Activated naive CD8-positive, alpha-beta T cell treated with anti-CD3 and anti-CD28 coated beads for 36 hours (primary cell): ENCODE data around the gene FAM47C. TPM values are rescaled to one million over a fixed set of nuclear protein-coding genes. Genes with fewer than 3 reads are reported as not detected.
"Not testable (repeated sequence)": the region's sequence is repeated elsewhere in the genome, so short reads cannot be mapped to it uniquely, and the experiment has no call there.

ENCODE experiments used
- DNase-seq: peaks from one replicate; pipeline ENCODE4 v3.0.0; 2021
- H3K27ac Mint-ChIP-seq: one replicate; pipeline ENCODE4 v1.8.0; 2022; ENCODE audit warnings: mild to moderate bottlenecking, moderate library complexity, mixed read lengths
- H3K27me3 Mint-ChIP-seq: one replicate; pipeline ENCODE4 v1.8.0; 2022; ENCODE audit warnings: mild to moderate bottlenecking, mixed read lengths
- H3K36me3 Mint-ChIP-seq: one replicate; pipeline ENCODE4 v1.8.0; 2021; ENCODE audit warnings: mild to moderate bottlenecking, mixed read lengths
- H3K4me1 Mint-ChIP-seq: one replicate; pipeline ENCODE4 v1.8.0; 2021; ENCODE audit warnings: mixed read lengths
- H3K4me3 Mint-ChIP-seq: one replicate; pipeline ENCODE4 v1.8.0; 2022; ENCODE audit warnings: mild to moderate bottlenecking, moderate library complexity, mixed read lengths
- H3K9me3 Mint-ChIP-seq: one replicate; pipeline ENCODE4 v1.8.0; 2022; ENCODE audit warnings: mixed read lengths
- total RNA-seq, 2 experiments: library from RNA; stranded (reverse); gene quantifications; one replicate each; pipeline ENCODE4 v1.2.3, GENCODE V29; 2021

The FAM47C gene
- total RNA-seq = not detected

DNA sequence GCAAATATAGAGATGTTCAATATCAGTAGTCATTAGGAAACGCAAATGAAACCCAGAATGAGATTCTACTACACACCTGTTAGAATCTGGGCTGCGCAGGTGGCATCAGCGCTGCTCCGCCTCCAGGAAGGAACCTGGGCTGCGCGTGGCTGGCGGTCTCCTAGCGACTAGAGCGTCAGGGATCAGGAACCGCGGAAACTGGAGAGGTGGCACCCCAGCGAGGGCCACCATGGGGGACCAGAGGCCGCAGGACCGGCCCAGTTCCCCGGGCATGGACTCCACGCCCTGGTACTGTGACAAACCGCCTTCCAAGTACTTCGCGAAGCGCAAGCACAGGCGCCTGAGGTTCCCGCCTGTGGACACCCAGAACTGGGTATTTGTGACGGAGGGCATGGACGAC, at the start of gene FAM47C:
TSS of gene FAM47C (plus strand) at position 185 of the 400 bp plus-strand sequence. CDS start at position 230, 45 bp downstream.
- H3K9me3 Mint-ChIP-seq, DNase-seq, H3K27ac Mint-ChIP-seq, H3K36me3 Mint-ChIP-seq, H3K27me3 Mint-ChIP-seq, H3K4me3 Mint-ChIP-seq, H3K4me1 Mint-ChIP-seq: not testable (repeated sequence)

DNA sequence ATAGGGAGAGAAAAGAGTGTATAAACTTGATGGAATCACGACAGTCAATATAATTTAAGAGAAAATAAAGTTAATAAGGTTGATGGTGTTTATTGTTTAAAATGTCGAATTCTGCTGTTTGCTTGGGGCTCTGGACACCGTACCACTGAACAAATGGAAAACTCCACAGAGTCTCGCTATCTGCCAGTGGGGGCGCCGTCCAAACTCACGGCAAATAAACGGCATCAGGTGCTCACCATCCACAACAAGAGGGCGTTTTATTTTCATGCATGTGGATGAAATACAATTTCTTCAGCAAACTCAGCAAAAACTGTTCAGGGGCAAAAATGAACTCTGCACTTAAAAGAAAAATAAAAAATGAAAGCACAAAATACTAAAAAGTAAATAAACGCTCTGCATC, 46.6 kb upstream of the FAM47C start:
- Mint-ChIP-seq H3K27me3 (peaks cover 26% of the 10 kb centered on the region), H3K27ac (no peak overlapping the region), H3K4me3 (no peak overlapping the region), H3K36me3 (no peaks in the 10 kb centered on the region), H3K9me3 (peaks cover 1% of the 10 kb centered on the region), H3K4me1 (no peaks in the 10 kb centered on the region)
- DNase-seq = no peak

DNA sequence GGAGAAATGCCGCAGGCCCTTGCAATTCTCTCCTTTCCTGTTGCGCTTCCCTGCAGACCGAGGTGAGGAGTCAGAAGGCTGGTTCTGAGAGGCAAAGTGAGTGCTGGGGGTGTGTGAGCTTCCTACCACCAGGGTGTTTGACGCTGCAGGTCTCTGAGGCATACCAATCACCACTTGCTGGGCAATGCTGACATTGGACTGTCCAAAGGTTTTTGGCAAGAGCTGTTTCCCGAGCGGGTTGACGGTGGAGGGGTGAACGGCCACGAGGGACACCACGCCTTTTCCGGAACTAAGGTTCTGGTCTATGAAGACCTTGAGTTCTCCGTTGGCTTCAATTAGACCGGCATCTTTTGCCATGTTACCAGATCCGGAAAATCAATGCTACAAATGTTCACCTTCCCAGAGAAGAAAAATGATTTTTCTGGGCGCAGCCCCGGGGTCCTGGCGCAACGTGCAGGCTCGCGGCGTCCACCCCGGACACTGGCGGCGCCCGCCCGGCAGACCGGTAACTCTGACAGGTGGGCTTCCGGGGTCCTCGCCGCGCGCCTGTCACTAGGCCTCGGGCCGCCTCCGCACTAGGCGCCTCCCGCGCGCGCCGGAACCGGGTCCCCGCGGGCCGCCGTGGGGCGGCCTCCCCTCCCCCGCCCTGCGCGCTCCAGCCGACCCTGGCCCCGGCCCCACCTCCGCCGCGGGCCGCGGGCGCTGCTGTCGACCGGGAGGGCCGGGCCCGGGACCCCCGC, 44.9 kb upstream of the FAM47C start:
- Mint-ChIP-seq H3K27me3 (peaks cover 20% of the 10 kb centered on the region), H3K4me1 (no peaks in the 10 kb centered on the region), H3K9me3 (peaks cover 1% of the 10 kb centered on the region), H3K27ac (no peak overlapping the region), H3K4me3 (no peak overlapping the region), H3K36me3 (no peaks in the 10 kb centered on the region)
- no peak for DNase-seq

DNA sequence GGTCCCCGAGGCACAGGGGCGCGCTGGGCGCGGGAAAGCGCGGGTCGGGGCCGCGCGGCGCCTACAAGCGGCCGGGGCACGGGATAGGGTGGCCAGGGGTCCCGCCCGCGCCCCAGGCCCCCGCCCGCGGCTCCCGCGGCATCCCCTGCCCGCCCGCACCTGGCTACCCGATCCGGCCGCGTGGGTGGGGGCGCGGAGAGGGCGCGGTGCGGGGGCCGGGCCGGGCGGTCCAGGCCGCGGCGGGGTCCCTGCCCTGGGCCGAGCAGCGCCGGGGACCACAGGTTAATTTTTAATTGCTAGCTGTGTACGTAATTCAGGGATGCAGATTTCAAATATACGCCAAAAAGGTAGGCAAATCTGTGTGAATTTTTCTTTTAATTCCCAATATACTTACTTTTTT, 44.3 kb upstream of the FAM47C start:
- Mint-ChIP-seq H3K4me3 (no peak overlapping the region), H3K36me3 (no peaks in the 10 kb centered on the region), H3K4me1 (no peaks in the 10 kb centered on the region), H3K27me3 (peaks cover 15% of the 10 kb centered on the region), H3K9me3 (peaks cover 1% of the 10 kb centered on the region), H3K27ac (no peak overlapping the region)
- DNase-seq = no peak

DNA sequence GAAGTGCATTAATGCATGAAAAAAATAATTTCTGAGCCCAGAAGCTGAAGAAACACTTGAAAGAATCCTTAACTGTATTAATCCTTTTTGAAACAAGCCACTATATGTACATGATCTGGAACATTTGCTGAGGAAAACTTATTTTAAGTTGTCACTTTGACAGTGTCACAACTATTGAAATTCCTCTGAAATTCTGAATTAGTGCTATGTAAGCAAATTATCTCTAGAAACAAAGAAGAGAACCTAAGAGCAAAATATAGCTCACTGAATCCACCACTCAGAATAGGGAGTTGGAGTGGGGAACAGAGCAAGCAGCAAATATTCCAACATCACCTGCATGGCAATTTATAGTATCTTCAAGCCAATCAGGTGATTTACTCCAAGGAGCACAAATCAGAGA, 34.6 kb upstream of the FAM47C start:
- H3K36me3 Mint-ChIP-seq = no peaks in the 10 kb centered on the region
- no peaks in the 10 kb centered on the region for H3K9me3 Mint-ChIP-seq
- DNase-seq = no peak
- no peaks in the 10 kb centered on the region for H3K27me3 Mint-ChIP-seq
- H3K4me1 Mint-ChIP-seq = no peaks in the 10 kb centered on the region
- no peak overlapping the region for H3K27ac Mint-ChIP-seq
- no peak overlapping the region for H3K4me3 Mint-ChIP-seq

DNA sequence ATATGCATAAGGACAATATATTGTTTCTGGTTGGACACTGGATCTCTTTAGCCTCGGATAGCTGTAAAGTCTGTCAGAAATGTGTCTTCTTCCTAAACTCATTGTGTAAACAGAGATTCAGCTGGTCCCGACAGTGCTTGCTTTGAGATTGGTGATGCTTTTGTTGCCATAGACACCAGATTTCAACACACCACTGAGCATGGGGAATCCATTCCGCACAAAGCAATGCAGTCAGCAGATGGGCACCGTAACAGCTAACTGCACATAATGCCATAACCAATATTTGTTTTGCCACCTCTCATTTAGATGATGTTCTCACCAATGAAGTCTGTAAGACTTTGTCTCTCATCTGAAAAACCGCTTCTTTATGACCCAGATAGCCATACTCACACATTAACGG, 33.3 kb upstream of the FAM47C start:
- Mint-ChIP-seq H3K27me3 (no peaks in the 10 kb centered on the region), H3K4me3 (no peak overlapping the region), H3K36me3 (no peaks in the 10 kb centered on the region), H3K27ac (no peak overlapping the region), H3K4me1 (no peaks in the 10 kb centered on the region), H3K9me3 (no peaks in the 10 kb centered on the region)
- DNase-seq = no peak

DNA sequence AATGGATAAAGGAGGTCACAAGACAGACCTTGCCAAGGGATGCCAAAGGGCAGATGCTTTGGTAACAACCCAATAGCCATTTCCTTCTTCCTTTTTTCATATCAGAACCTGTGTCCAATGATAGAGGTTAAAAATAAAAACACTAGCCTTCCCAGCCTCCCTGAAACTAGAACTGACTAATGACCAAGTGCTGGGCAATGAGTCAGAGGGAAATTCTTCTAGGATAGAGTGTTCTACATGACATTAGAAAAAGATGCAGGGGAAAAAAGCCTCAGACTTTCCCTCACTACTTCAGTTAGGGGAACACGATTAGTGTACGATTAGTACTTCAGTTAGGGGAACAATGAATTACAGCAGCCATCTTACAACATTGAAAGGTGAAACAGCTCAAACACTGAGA, 29.3 kb upstream of the FAM47C start:
- Mint-ChIP-seq H3K36me3 (no peaks in the 10 kb centered on the region), H3K27me3 (no peaks in the 10 kb centered on the region), H3K27ac (no peak overlapping the region), H3K4me1 (no peaks in the 10 kb centered on the region), H3K4me3 (no peak overlapping the region), H3K9me3 (no peaks in the 10 kb centered on the region)
- DNase-seq = no peak

DNA sequence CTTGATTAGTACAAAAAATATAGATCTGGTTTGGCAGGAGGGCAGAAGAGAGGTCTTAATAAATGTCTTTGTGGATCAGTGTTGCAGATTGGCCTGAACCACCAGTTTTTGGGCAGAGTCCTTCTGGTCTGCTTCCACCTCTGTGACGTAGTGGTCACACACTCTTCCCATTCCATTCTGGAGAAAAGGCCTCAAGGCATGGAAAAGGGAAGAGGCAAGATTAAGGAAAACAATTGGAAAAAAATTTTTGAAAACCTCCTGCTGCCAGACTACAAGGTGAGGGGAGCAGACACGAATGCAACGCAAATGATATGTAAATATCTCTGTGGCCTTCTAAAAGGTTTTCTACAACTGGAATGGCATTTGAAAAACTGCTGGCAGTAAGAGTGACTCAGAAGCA, 24.3 kb upstream of the FAM47C start:
- no peak overlapping the region for H3K27ac Mint-ChIP-seq
- H3K4me3 Mint-ChIP-seq = no peak overlapping the region

DNA sequence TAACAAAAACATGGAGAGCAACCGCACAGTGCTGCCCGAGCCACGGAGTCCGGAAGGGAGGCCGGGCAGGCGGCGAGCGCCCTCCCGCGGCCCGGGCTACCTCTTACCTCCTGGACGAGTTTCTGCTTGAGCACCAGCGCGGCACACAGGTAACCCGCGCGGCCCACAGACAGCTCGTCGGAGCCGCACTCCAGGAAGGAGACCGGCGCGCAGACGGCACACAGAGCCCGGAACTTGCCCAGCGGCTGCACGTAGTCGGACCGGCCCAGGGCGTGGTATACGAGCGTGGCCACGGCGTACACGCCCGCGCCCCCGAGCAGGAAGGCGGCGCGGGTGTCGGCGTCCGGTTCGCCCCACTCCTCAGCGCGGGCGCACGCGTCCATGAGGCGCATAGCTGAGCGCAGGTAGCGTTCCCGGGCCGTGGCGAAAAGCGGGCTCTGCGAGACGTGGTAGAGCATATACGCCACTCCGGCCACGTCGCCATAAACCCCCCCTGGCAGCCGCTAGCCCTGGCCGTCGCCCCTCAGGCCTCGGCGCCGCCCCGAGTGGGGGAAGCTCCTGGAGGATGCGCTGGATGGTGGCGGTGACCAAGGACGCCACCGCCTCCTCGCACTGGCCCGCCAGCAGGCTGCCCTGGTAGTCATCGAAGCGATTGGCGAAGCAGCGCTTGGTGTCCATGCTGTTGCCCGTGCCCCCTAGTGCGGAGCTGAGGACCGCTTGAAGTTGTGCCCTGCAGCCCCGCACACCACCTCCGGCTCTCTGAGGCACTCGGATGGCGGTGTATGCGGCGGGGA, 22.6 kb upstream of the FAM47C start:
- not testable (repeated sequence) for H3K9me3 Mint-ChIP-seq, H3K27ac Mint-ChIP-seq, DNase-seq, H3K4me1 Mint-ChIP-seq, H3K27me3 Mint-ChIP-seq, H3K4me3 Mint-ChIP-seq, H3K36me3 Mint-ChIP-seq

More for the DNA sequence above, 24.3 kb upstream of the FAM47C start:
- no peak for DNase-seq
- peaks cover 1% of the 10 kb centered on the region for H3K9me3 Mint-ChIP-seq
- peaks cover 3% of the 10 kb centered on the region for H3K4me1 Mint-ChIP-seq
- H3K36me3 Mint-ChIP-seq = peaks cover 2% of the 10 kb centered on the region
- peaks cover 6% of the 10 kb centered on the region for H3K27me3 Mint-ChIP-seq

DNA sequence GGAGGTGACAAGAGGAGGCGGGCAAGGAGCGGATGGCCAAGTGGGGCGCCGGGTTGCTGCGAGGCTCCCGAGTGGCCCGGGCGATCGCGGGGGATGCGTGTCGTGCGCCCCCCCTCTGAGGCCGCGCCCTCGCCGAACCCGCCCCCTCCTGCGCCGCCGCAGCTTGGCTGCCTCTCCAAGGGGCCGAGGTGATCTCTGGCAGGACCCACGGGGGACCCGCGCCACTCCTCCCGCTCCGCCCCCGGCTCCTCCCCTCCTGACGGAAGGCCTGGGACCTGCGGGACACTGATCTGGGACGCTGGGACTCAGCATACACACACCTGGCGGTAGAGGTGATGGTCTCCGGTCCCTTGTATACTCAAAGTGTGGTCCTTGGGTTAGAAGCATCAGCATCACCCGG, 21.9 kb upstream of the FAM47C start:
- Mint-ChIP-seq H3K27ac (no peak overlapping the region), H3K36me3 (peaks cover 2% of the 10 kb centered on the region), H3K9me3 (peaks cover 1% of the 10 kb centered on the region), H3K27me3 (peaks cover 6% of the 10 kb centered on the region), H3K4me3 (no peak overlapping the region), H3K4me1 (peaks cover 3% of the 10 kb centered on the region)
- DNase-seq = no peak

DNA sequence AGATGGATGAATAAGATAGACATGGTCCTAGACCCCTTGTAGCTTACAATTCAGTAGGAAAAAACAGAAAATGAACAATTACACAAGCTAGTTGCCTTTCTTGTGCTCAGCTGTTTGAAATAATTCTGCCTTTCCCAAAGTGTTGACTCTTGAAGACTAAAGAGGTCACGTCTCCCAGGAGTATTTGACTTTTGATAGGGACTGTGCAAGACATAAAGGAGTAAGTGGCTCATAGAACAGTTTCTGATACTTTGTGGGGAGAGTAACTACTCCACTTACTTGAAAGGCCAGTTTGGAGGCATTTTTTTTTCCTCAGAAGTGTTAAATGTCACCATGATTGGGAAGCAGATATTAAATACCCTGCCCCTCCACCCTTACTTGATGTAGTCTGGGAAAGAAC, 21.0 kb upstream of the FAM47C start:
- H3K27me3 Mint-ChIP-seq, H3K9me3 Mint-ChIP-seq, H3K27ac Mint-ChIP-seq, H3K36me3 Mint-ChIP-seq, DNase-seq, H3K4me3 Mint-ChIP-seq, H3K4me1 Mint-ChIP-seq: not testable (repeated sequence)

DNA sequence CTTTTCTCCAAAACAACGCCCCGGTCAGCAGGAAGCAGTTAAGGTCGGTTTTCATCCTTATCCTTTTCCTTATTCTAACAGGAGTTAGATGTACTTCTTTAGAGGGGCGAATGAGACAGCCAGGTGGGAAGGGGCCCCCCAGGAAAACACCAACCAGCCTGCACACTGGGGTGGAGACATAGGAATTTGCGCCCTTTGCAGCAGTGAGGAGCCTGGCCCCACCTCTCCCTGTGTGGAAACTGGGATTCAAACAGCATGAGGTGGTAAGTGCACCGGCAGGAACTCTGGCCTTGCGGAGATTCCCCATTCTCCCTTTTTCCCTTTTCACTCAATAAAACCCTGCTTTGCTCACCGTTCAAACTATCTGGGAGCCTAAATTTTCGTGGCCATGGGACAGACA, 8.0 kb upstream of the FAM47C start:
- no peaks in the 10 kb centered on the region for H3K36me3 Mint-ChIP-seq

DNA sequence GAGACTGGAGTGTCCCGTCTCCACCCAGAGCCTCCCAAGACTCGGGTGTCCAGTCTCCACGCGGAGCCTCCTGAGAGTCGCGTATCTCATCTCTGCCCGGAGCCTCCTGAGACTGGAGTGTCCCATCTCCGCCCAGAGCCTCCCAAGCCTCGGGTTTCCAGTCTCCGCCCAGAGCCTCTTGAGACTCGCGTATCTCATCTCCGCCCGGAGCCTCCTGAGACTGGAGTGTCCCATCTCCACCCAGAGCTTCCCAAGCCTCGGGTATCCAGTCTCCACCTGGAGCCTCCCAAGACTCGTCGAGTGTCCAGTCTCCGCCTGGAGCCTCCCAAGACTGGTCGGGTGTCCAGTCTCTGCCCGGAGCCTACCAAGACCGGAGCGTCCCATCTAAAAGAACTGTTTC, 2.3 kb downstream of the FAM47C start:
- Mint-ChIP-seq H3K36me3 (no peaks in the 10 kb centered on the region), H3K27me3 (no peaks in the 10 kb centered on the region)

More for the DNA sequence above, 8.0 kb upstream of the FAM47C start:
- H3K9me3 Mint-ChIP-seq = no peaks in the 10 kb centered on the region
- no peaks in the 10 kb centered on the region for H3K27me3 Mint-ChIP-seq
- H3K27ac Mint-ChIP-seq = no peak overlapping the region
- no peak for DNase-seq
- no peaks in the 10 kb centered on the region for H3K4me1 Mint-ChIP-seq
- no peak overlapping the region for H3K4me3 Mint-ChIP-seq

DNA sequence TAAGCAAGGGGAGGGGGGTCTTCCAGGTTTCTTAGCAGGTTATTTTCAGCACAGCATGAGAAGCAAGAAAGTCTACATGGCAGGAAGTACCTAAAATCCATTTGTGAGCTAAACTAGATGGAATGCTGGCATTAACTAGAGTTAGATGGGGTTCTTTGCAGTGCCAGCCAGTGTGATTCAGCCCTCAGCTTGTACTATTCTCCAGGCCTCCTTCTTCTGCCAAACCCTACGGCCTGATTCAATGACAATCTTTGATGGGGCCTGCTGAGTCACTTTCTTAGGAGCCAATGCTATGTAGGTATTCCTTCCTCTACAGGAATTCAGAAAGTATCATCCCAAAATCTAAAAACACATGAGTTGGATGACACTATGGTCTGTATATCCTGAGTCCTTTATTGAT, 26.1 kb downstream of the FAM47C start:
- H3K27me3 Mint-ChIP-seq, H3K4me3 Mint-ChIP-seq, H3K36me3 Mint-ChIP-seq, H3K4me1 Mint-ChIP-seq, H3K27ac Mint-ChIP-seq, H3K9me3 Mint-ChIP-seq, DNase-seq: not testable (repeated sequence)

More for the DNA sequence above, 2.3 kb downstream of the FAM47C start:
- no peak for DNase-seq
- H3K4me3 Mint-ChIP-seq = no peak overlapping the region
- no peak overlapping the region for H3K27ac Mint-ChIP-seq
- peaks cover 1% of the 10 kb centered on the region for H3K9me3 Mint-ChIP-seq
- no peaks in the 10 kb centered on the region for H3K4me1 Mint-ChIP-seq

DNA sequence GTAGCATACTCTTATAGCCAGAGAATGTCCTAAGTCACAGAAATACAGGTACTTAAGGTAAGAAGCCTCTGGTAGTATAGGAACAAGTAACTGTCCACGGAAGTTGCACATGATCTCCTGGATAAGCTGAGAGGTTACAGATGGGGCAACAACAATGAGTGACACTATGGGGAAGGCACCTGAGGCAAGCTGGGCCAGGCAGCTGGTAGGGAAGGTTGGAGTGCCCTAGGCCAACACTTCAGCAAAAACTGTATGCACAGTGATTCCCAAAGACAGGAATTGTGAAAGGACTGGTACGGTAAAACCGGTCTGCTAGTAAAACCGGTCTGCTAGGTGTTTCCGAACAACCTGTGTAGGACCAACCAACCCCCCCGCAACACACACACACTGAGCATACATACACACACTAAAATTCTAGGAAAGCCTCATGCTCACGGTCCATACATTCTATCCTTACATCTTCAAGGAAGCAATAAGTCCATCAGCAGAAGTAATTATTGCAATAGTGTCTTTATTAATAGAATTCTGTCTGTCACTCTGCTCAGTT, 28.6 kb downstream of the FAM47C start:
- H3K36me3 Mint-ChIP-seq, H3K27ac Mint-ChIP-seq, H3K4me1 Mint-ChIP-seq, H3K9me3 Mint-ChIP-seq, H3K27me3 Mint-ChIP-seq, DNase-seq, H3K4me3 Mint-ChIP-seq: not testable (repeated sequence)

DNA sequence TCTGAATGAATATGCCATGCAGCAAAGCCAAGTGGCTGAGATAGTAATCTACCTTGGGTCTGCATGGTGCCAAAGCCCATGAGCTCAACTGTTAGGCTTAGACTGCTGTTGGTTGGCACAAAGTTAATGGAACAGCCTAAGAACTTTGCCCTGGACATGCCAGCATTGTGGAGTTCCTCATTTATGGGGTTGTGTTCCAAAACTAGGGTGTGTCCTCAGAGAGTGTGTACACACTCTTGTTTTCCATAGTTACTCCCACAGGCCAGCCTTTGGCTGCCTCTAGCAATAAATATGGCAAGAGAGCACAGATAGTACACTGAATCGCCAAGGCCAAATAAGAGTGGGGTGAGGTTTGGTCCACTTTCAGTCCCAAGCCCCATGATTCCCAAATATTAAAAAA, 30.6 kb downstream of the FAM47C start:
- not testable (repeated sequence) for H3K4me1 Mint-ChIP-seq, H3K27ac Mint-ChIP-seq, H3K9me3 Mint-ChIP-seq, H3K4me3 Mint-ChIP-seq, DNase-seq, H3K36me3 Mint-ChIP-seq, H3K27me3 Mint-ChIP-seq
